ENCODE results near the gene FBXL7. TPM values are rescaled to one million over a fixed set of nuclear protein-coding genes. Genes with fewer than 3 reads are reported as not detected.

The FBXL7 gene
- total and polyA plus RNA-seq, 2 of the 8 experiments (the other 6 are each of a cell fraction or from before 2014, with no cell fraction given): 17.7 to 17.8 TPM

GRCh38 chr5:15571618-15572017 lies 71.6 kb downstream of the FBXL7 start:
- Histone ChIP-seq H4K8ac (ENCODE audit: extremely low read depth, insufficient read depth, low read length) (no peak overlapping the region; the same call in 1 of the 2 replicates), H3K79me2 (ENCODE audit: control insufficient read depth in 1 of 2, insufficient read depth in 2 of 2, low read length in 2 of 2) (peaks cover 0 to 9% of the 10 kb centered on the region in 2 experiments; a peak in 1 of 4 replicates), H3K27ac (ENCODE audit: low read depth, low read length) (0 out of 2 replicates have a peak overlapping the region, but pooled peaks have one; percentile 23), H3K9ac (replicated peaks in 1 of 4; ENCODE audit: extremely low read depth in 1 of 4, low read depth in 3 of 4, low read length in 3 of 4) (no peak overlapping the region), H4K5ac (ENCODE audit: insufficient read length, low read depth, low read length) (no peak overlapping the region), H3K4me3 (ENCODE audit: extremely low read depth in 1 of 4, insufficient read depth in 2 of 4, low read depth in 3 of 4, low read length in 4 of 4) (no peak overlapping the region), H3K36me3 (ENCODE audit: control insufficient read depth in 2 of 4, insufficient read depth in 4 of 4, low read length in 3 of 4) (no peaks in the 10 kb centered on the region), H2BK15ac (ENCODE audit: low read length) (no peak overlapping the region), H4K91ac (replicated peaks; ENCODE audit: insufficient read length, low read length) (peak overlapping the region; percentile 92), H4K20me1 (replicated peaks in 1 of 2; ENCODE audit: control insufficient read depth in 1 of 2, insufficient read depth in 2 of 2, low read length in 2 of 2) (no peaks in the 10 kb centered on the region), H2BK12ac (ENCODE audit: low read depth, low read length) (no peak overlapping the region), H3K79me1 (ENCODE audit: low read depth, low read length) (peaks cover 2% of the 10 kb centered on the region; the same call in 1 of the 2 replicates), H3K18ac (ENCODE audit: extremely low read depth, low read length) (peak overlapping the region; percentile 79), H2AFZ (ENCODE audit: low read length) (no peak overlapping the region), H3K14ac (ENCODE audit: insufficient read length) (no peak overlapping the region), H3K4ac (replicated peaks; ENCODE audit: insufficient read length, low read depth, low read length) (peak overlapping the region; percentile 64), H2BK5ac (ENCODE audit: low read depth, low read length) (no peak overlapping the region), H3K23ac (ENCODE audit: insufficient read length) (no peak overlapping the region), H2AK5ac (ENCODE audit: low read depth, low read length) (no peak overlapping the region), H3K27me3 (replicated peaks in 1 of 4; ENCODE audit: control insufficient read depth in 3 of 4, extremely low read depth in 1 of 4, insufficient read depth in 3 of 4, low read length in 3 of 4) (no peaks in the 10 kb centered on the region), H3K23me2 (ENCODE audit: low read depth, low read length) (no peaks in the 10 kb centered on the region), H2BK20ac (ENCODE audit: low read length) (no peak overlapping the region), H3K56ac (replicated peaks; ENCODE audit: insufficient read length, low read depth, low read length) (no peak overlapping the region), H3K9me3 (ENCODE audit: insufficient read depth in 2 of 2, low read depth in 1 of 2, low read length in 1 of 2) (no peaks in the 10 kb centered on the region), H3K4me2 (ENCODE audit: insufficient read depth in 1 of 2, low read depth in 2 of 2, low read length in 2 of 2) (no peak overlapping the region), H2BK120ac (replicated peaks; ENCODE audit: low read depth, low read length) (no peak overlapping the region), H3K4me1 (replicated peaks in 1 of 4; ENCODE audit: control insufficient read depth in 3 of 4, insufficient read depth in 4 of 4, low read length in 3 of 4) (peaks cover 0 to 4% (median under 1%) of the 10 kb centered on the region in 4 experiments; a peak in 3 of 7 replicates)
- ChIA-PET CTCF (ENCODE audit: partially characterized antibody) (interaction anchor here (1.0 kb wide), 1 partner anchor 26 kb away, joined by 4 read pairs; no protein-coding TSS in a partner anchor), POLR2A (ENCODE audit: partially characterized antibody) (interaction anchor here (0.7 kb wide), 1 partner anchor 24 kb away, joined by 3 read pairs; no protein-coding TSS in a partner anchor)
- DNase-seq (ENCODE audit: low read depth in 1 of 2, low spot score in 2 of 2): no peak
- no peak for FAIRE-seq
- 91% methylated on average over 7 of the region's 7 CpGs; no CpG with 5 or more reads in 1 of the 2 experiments for WGBS, 2 experiments (ENCODE audit: extremely low coverage in 1 of 2, insufficient coverage in 1 of 2, insufficient read length in 1 of 2, insufficient replicate concordance in 2 of 2, low coverage in 1 of 2, low lambda C conversion rate in 2 of 2, missing lambda C conversion rate in 1 of 2)
- TF ChIP-seq TAF1 (IDR thresholded peaks at IDR 0.05; ENCODE audit: low read depth, low read length) (no peak), TCF12 (IDR thresholded peaks at IDR 0.05; ENCODE audit: low read depth, low read length) (no peak), SAP30 (IDR thresholded peaks at IDR 0.05; ENCODE audit: insufficient read depth, insufficient replicate concordance, low read length) (no peak), MAFK (IDR thresholded peaks at IDR 0.05; ENCODE audit: low read depth, low read length) (no peak), JUND (IDR thresholded peaks at IDR 0.05; ENCODE audit: low read length) (no peak), BACH1 (IDR thresholded peaks at IDR 0.05; ENCODE audit: low read length) (no peak), E2F6 (IDR thresholded peaks at IDR 0.05) (no peak), POLR2A (IDR thresholded peaks at IDR 0.05; ENCODE audit: control extremely low read depth in 1 of 2, low read depth in 2 of 2, low read length in 2 of 2) (no peak), YY1 (IDR thresholded peaks at IDR 0.05; ENCODE audit: low read depth, low read length) (no peak), KDM4A (IDR thresholded peaks at IDR 0.05; ENCODE audit: low read depth, low read length, severe bottlenecking) (no peak)
- TF ChIP-seq, protein P1, sequence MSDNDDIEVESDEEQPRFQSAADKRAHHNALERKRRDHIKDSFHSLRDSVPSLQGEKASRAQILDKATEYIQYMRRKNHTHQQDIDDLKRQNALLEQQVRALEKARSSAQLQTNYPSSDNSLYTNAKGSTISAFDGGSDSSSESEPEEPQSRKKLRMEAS (IDR thresholded peaks at IDR 0.05): no peak
- TF ChIP-seq, protein P2, sequence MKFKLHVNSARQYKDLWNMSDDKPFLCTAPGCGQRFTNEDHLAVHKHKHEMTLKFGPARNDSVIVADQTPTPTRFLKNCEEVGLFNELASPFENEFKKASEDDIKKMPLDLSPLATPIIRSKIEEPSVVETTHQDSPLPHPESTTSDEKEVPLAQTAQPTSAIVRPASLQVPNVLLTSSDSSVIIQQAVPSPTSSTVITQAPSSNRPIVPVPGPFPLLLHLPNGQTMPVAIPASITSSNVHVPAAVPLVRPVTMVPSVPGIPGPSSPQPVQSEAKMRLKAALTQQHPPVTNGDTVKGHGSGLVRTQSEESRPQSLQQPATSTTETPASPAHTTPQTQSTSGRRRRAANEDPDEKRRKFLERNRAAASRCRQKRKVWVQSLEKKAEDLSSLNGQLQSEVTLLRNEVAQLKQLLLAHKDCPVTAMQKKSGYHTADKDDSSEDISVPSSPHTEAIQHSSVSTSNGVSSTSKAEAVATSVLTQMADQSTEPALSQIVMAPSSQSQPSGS (IDR thresholded peaks at IDR 0.05; ENCODE audit: low read length): no peak

Measured in H1 (cell line).